ENCODE measurements around the gene APBA1. TPM values are rescaled to one million over a fixed set of nuclear protein-coding genes. Genes with fewer than 3 reads are reported as not detected.

APBA1 gene
- polyA plus RNA-seq, 4 donors: 15.0 to 19.6 (median 16.3) TPM

GRCh38 chr9:69494208-69494607 lies 178.0 kb downstream of the APBA1 start:
- no peak for DNase-seq (ENCODE audit: low read depth in 4 of 4, low spot score in 3 of 4)

GRCh38 chr9:69486498-69486897 lies 185.7 kb downstream of the APBA1 start:
- DNase-seq (ENCODE audit: low read depth in 4 of 4, low spot score in 3 of 4): no peak

GRCh38 chr9:69485466-69485865 lies 186.7 kb downstream of the APBA1 start:
- DNase-seq (ENCODE audit: low read depth in 4 of 4, low spot score in 3 of 4): no peak

- no peak for DNase-seq (ENCODE audit: low read depth in 4 of 4, low spot score in 3 of 4)
Observed at GRCh38 chr9:69483886-69484422, 188.2 kb downstream of the APBA1 start.

- DNase-seq (ENCODE audit: low read depth in 4 of 4, low spot score in 3 of 4): no peak
Observed at GRCh38 chr9:69476797-69477196, 195.4 kb downstream of the APBA1 start.

- no peak for DNase-seq (ENCODE audit: low read depth in 4 of 4, low spot score in 3 of 4)
Observed at GRCh38 chr9:69476016-69476415, 196.2 kb downstream of the APBA1 start.

- no peak for DNase-seq (ENCODE audit: low read depth in 4 of 4, low spot score in 3 of 4)
Observed at GRCh38 chr9:69474821-69475220, 197.3 kb downstream of the APBA1 start.

GRCh38 chr9:69472101-69472620 lies 200.0 kb downstream of the APBA1 start:
- no peak for DNase-seq (ENCODE audit: low read depth in 4 of 4, low spot score in 3 of 4)

GRCh38 chr9:69471433-69471832 lies 200.7 kb downstream of the APBA1 start:
- no peak for DNase-seq (ENCODE audit: low read depth in 4 of 4, low spot score in 3 of 4)

GRCh38 chr9:69470186-69470977 lies 201.8 kb downstream of the APBA1 start:
- DNase-seq (ENCODE audit: low read depth in 4 of 4, low spot score in 3 of 4): peak in 3 of 4 donors; percentile 9 to 33 (median 10)

- no peak for DNase-seq (ENCODE audit: low read depth in 4 of 4, low spot score in 3 of 4)
Observed at GRCh38 chr9:69469136-69469535, 203.0 kb downstream of the APBA1 start.

GRCh38 chr9:69468380-69468779 lies 203.8 kb downstream of the APBA1 start:
- DNase-seq (ENCODE audit: low read depth in 4 of 4, low spot score in 3 of 4): no peak

GRCh38 chr9:69466151-69466550 lies 206.0 kb downstream of the APBA1 start:
- no peak for DNase-seq (ENCODE audit: low read depth in 4 of 4, low spot score in 3 of 4)

GRCh38 chr9:69465473-69465872 lies 206.7 kb downstream of the APBA1 start:
- no peak for DNase-seq (ENCODE audit: low read depth in 4 of 4, low spot score in 3 of 4)

GRCh38 chr9:69463497-69464068 lies 208.6 kb downstream of the APBA1 start:
- no peak for DNase-seq (ENCODE audit: low read depth in 4 of 4, low spot score in 3 of 4)

- no peak for DNase-seq (ENCODE audit: low read depth in 4 of 4, low spot score in 3 of 4)
Observed at GRCh38 chr9:69462394-69462793, 209.8 kb downstream of the APBA1 start.

GRCh38 chr9:69461103-69461887 lies 210.9 kb downstream of the APBA1 start:
- DNase-seq (ENCODE audit: low read depth in 4 of 4, low spot score in 3 of 4): no peak

GRCh38 chr9:69460012-69460411 lies 212.2 kb downstream of the APBA1 start:
- no peak for DNase-seq (ENCODE audit: low read depth in 4 of 4, low spot score in 3 of 4)

- no peak for DNase-seq (ENCODE audit: low read depth in 4 of 4, low spot score in 3 of 4)
Observed at GRCh38 chr9:69458176-69458575, 214.0 kb downstream of the APBA1 start.

GRCh38 chr9:69456201-69456600 lies 216.0 kb downstream of the APBA1 start:
- no peak for DNase-seq (ENCODE audit: low read depth in 4 of 4, low spot score in 3 of 4)

GRCh38 chr9:69455311-69455710 lies 216.9 kb downstream of the APBA1 start:
- no peak for DNase-seq (ENCODE audit: low read depth in 4 of 4, low spot score in 3 of 4)

Data from right renal pelvis (tissue), 4 donors.